WI38 (cell line): ENCODE measurements around the gene DISC1.
A peak's percentile ranks its signal among the peaks of the same experiment; 100 is the strongest.

ENCODE experiments used
- H3K4me3 ChIP-seq: 2 replicates; pipeline ENCODE4 v1.5.1; 2011; ENCODE audit warnings: low read depth, mild to moderate bottlenecking, control low read depth, low read length
- TF ChIP-seq, protein P1 (sequence below): IDR thresholded peaks from 2 replicates; pipeline ENCODE4 v1.5.1; 2012; ENCODE audit warnings: low read depth, mild to moderate bottlenecking, control low read depth, low read length

The DISC1 gene

DNA sequence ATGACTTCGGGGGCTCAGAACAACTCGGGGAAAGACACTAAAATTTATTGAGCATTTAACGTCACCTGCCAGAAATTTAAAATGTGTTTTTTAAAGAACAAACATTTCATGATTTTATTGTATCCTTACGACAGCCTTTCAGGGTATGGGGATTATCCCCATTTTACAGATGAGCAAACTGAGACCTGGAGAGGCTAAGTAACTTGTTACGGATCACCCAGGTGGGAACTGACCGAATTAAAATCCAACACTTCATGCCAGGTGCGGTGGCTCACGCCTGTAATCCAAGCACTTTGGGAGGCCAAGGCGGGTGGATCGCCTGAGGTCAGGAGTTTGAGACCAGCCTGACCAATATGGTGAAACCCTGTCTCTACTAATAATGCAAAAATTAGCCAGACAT is 50.9 kb downstream of the DISC1 start:
- no peak overlapping the region for H3K4me3 ChIP-seq
- TF ChIP-seq, protein P1, sequence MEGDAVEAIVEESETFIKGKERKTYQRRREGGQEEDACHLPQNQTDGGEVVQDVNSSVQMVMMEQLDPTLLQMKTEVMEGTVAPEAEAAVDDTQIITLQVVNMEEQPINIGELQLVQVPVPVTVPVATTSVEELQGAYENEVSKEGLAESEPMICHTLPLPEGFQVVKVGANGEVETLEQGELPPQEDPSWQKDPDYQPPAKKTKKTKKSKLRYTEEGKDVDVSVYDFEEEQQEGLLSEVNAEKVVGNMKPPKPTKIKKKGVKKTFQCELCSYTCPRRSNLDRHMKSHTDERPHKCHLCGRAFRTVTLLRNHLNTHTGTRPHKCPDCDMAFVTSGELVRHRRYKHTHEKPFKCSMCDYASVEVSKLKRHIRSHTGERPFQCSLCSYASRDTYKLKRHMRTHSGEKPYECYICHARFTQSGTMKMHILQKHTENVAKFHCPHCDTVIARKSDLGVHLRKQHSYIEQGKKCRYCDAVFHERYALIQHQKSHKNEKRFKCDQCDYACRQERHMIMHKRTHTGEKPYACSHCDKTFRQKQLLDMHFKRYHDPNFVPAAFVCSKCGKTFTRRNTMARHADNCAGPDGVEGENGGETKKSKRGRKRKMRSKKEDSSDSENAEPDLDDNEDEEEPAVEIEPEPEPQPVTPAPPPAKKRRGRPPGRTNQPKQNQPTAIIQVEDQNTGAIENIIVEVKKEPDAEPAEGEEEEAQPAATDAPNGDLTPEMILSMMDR = no peak

DNA sequence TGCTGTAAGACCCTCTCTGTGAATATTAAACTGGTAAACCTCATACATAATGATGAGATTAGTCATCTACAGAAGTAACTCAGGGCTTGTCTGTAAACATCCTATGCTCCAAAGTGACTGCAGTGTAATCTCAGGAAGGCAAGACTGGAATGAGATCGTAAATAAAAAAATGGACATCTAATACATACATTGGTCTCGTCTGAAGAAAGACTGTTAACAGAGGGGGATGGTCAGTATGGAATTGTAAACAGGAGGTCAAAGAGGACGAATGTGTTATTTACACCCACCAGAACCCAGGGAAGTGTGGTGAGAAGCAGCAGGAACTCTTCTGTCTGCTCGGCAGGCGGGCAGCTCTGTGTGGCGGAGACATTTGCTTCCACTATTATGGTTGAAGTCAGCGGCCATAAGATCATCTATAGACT is 51.4 kb downstream of the DISC1 start:
- TF ChIP-seq, protein P1 = no peak
- 0 out of 2 replicates have a peak overlapping the region, but pooled peaks have one; percentile 5 for H3K4me3 ChIP-seq

DNA sequence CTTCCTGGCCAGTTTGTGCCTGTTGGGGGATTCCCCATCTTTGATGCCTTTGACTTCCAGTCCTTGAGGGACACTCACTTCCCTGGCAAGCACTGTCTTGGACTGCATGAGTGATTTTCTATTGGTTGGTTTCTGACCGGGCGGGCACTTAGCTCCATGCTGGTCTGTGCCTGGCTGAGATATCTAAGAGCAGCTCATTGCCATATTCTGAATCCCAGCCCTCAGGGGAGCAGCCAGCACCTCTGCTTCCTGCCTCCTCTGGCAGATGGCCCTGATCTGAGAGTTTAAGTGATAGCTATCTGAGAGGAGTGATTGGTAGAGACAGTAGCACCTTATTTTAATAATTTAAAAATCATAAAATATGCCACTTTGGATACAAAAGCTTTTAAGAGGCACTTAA is 52.5 kb downstream of the DISC1 start:
- no peak overlapping the region for H3K4me3 ChIP-seq
- TF ChIP-seq, protein P1 = no peak

GRCh38 chr1:231681006-231681405 is 54.4 kb downstream of the DISC1 start:
- TF ChIP-seq, protein P1 = no peak
- H3K4me3 ChIP-seq = no peak overlapping the region

- TF ChIP-seq, protein P1 = no peak
- no peak overlapping the region for H3K4me3 ChIP-seq
Observed at GRCh38 chr1:231682779-231683178, 56.2 kb downstream of the DISC1 start.

DNA sequence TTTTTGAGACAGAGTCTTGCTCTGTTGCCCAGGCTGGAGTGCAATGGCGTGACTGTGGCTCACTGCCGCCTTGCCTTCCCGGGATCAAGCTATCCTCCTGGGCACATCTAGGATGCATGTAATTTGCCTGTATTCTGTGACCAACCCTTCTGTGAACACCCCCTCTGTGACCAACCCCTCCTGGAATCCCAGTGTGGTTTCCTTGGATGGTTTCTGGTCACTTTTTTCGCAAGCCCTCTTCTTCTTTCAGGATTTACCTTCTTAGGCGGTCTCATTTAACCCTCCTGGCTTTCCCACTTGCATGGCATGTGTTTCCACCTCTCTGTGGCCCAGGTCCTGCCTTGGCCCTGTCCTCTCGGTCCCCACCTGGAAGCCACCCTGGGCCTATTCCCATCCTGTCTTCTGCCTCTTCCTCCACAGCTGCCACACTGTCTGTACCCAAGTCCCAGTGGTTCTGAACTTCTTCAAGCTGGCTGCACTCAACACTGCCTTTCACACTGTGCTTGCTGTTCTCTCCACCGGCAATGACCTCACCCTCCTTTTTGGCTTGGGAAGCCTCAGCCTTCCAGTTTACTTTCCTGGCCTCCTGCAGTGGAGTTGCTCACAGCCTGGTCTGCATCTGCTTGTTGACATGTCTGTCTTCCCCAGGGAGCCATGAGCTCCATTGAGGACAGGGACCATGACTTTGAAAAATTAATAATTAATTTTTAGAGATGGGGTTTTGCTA is 57.0 kb downstream of the DISC1 start:
- TF ChIP-seq, protein P1 = no peak
- no peak overlapping the region for H3K4me3 ChIP-seq

DNA sequence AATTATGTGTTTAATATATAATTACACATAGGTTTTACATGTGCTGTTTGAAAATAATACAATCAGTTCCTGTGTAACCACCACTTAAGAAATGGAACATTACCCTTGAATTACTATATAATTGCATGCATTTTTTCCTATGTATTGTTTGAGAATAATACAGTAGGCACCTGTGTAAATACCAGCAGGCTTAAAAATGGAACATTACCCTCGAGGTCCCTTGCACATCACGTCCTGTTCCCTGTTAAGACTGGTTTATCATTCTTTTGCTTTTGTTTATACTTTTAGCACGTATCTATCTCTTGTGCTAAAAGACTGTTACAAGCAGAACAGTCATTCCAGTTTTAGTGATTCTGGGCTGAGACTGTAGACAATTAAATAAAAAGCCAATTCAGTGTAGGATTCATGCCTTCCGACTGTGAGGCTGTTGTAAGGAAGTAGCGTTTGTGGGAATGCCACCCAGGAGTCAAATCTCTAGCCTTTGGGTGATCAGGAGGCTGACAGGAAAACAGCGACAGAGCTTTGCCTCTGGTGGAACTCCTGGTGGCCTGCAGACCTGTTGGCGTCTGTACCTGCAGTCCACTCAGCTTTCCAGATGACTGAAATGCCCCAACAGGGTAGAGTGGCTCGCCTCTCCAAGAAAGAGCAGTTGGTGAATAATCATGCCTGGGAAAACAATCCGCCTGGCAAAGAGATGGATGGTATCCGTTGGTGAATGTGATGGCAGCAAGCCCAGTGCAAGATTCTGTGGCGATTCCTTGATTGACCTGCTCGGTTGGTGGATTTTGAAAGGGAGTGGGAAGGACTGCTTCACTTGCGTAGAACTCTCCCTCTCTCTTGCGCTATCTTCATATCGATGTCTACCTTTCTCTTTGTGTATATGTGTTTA is 58.0 kb downstream of the DISC1 start:
- TF ChIP-seq, protein P1 = no peak
- H3K4me3 ChIP-seq = no peak overlapping the region
